GM12875 (cell line): ENCODE data around the gene ZNF529.

ENCODE experiments used
- H3K4me3 ChIP-seq: one replicate; pipeline ENCODE4 v1.5.1; 2011; ENCODE audit warnings: low read depth, low read length, control low read depth
- CTCF ChIP-seq: IDR thresholded peaks from 2 replicates; pipeline ENCODE4 v1.5.1; 2011; ENCODE audit warnings: low read depth, mild to moderate bottlenecking, control low read depth, inconsistent platforms, low read length, moderate library complexity, borderline replicate concordance; ENCODE audit not compliant: insufficient read depth

Gene ZNF529

DNA sequence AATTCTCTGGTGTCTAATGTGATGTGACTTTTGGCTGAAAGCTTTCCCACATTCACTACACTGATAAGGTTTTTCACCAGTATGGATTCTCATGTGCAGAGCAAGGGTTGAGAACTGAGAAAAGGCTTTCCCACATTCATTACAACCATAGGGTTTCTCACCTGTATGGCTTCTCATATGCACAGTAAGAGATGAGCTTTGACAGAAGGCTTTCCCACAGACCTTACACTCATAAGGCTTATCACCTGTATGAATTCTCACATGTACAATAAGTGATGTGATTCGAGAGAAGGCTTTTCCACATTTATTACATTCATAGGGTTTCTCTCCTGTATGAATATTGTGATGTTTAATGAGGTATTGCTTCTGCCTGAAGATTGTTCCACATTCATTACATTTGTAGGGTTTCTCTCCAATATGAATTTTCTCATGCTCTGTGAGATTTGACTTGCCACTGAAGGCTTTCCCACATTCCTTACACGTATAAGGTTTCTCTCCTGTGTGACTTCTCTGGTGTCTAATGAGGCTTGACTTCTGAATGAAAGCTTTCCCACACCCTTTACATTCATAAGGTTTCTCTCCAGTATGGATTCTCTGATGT, 59.0 kb downstream of the ZNF529 start:
- no peak for TF ChIP-seq CTCF
- no peak overlapping the region for H3K4me3 ChIP-seq

DNA sequence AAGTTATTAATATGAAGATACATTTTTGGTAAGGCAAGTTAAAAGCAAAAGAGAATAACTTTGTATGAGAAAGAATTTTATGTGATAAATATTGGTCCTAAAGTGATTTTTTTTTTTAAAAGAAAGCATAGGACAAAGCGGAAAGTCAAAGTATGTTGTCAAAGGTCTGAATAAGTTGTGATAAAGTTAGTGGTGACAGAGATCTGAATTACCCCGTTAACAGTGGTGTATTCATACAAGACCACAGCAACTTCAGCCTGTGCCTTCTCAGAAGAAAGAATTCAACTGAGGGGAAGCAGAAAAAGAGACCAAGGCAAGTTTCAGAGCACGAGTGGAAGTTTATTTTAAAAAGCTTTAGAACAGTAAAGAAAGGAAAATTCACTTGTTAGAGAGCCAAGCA, 64.8 kb downstream of the ZNF529 start:
- no peak overlapping the region for H3K4me3 ChIP-seq
- TF ChIP-seq CTCF: no peak

- TF ChIP-seq CTCF: no peak
These were observed 71.1 kb downstream of the ZNF529 start for GRCh38 chr19:36501973-36502372.

DNA sequence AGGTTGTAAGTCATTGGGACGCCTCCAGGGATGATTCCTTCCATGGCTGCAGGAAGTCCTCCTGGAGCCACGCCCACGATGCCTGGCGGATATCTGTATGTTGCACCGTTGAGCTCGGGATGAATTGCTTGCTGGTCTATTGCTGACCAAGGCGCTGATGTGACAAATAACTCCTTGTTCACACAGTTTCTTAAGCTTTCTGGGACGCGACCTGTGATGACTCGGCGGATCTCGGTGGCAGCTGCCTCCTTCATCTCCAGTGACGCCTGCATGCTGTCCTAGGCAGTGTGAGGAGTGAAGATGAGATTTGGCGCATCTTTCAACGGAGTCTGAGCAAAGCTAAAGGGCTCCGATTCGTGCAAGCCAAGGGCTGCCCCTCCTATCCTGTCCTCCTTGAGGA, 76.1 kb downstream of the ZNF529 start:
- no peak for TF ChIP-seq CTCF
- no peak overlapping the region for H3K4me3 ChIP-seq

More at GRCh38 chr19:36501973-36502372, 71.1 kb downstream of the ZNF529 start:
- no peak overlapping the region for H3K4me3 ChIP-seq
